GF-D8 (cell line): ENCODE measurements around the gene FXN.
A peak's percentile ranks its signal among the peaks of the same experiment; 100 is the strongest.
"Not testable (repeated sequence)": the region's sequence is repeated elsewhere in the genome, so short reads cannot be mapped to it uniquely, and the experiment has no call there.

ENCODE experiments used
- DNase-seq: peaks from one replicate; lab custom pipeline; 2025; lab: John Stamatoyannopoulos, UW

FXN gene

GRCh38 chr9:69035438-69036308, at the start of gene FXN:
TSS of gene FXN (plus strand) at chr9:69035752. CDS start at chr9:69035783, 31 bp downstream.
- peak; percentile 44 for DNase-seq

GRCh38 chr9:68986949-68987348, 48.6 kb upstream of the FXN start:
- not testable (repeated sequence) for DNase-seq

GRCh38 chr9:68991457-68991856, 44.1 kb upstream of the FXN start:
- DNase-seq, result no peak

- DNase-seq, result peak; percentile 28
Observed at GRCh38 chr9:68995776-68996175, 39.8 kb upstream of the FXN start.

- DNase-seq, result peak; percentile 39
Observed at GRCh38 chr9:68996462-68996861, 39.1 kb upstream of the FXN start.

GRCh38 chr9:68997666-68998065, 37.9 kb upstream of the FXN start:
- DNase-seq, result no peak

GRCh38 chr9:68998385-68998784, 37.2 kb upstream of the FXN start:
- DNase-seq, result no peak

- DNase-seq, result peak; percentile 26
Observed at GRCh38 chr9:68998812-68999211, 36.7 kb upstream of the FXN start.

- peak; percentile 71 for DNase-seq
Observed at GRCh38 chr9:68999393-69000105, 36.0 kb upstream of the FXN start.

GRCh38 chr9:69001921-69002320, 33.6 kb upstream of the FXN start:
- no peak for DNase-seq

GRCh38 chr9:69003051-69003450, 32.5 kb upstream of the FXN start:
- DNase-seq, result no peak

GRCh38 chr9:69004836-69005235, 30.7 kb upstream of the FXN start:
- DNase-seq, result no peak

GRCh38 chr9:69009708-69010107, 25.8 kb upstream of the FXN start:
- no peak for DNase-seq

GRCh38 chr9:69012696-69013381, 22.7 kb upstream of the FXN start:
- peak; percentile 16 for DNase-seq

GRCh38 chr9:69013382-69013727, 22.2 kb upstream of the FXN start:
- no peak for DNase-seq

GRCh38 chr9:69014013-69014412, 21.5 kb upstream of the FXN start, which contains the start of gene PRKACG:
TSS of gene PRKACG (minus strand) at chr9:69014113. CDS start at chr9:69014092, 21 bp downstream.
- DNase-seq, result no peak

GRCh38 chr9:69016191-69017096, 19.1 kb upstream of the FXN start:
- no peak for DNase-seq

GRCh38 chr9:69018737-69019136, 16.8 kb upstream of the FXN start:
- no peak for DNase-seq

GRCh38 chr9:69019808-69020207, 15.7 kb upstream of the FXN start:
- DNase-seq, result no peak

- DNase-seq, result no peak
Observed at GRCh38 chr9:69020301-69021145, 15.0 kb upstream of the FXN start.

GRCh38 chr9:69023650-69024049, 11.9 kb upstream of the FXN start:
- DNase-seq, result no peak
